Activated CD4-positive, alpha-beta memory T cell treated with anti-CD3 and anti-CD28 coated beads, Interleukin-2, amount 10 ng/mL, durations not matched to agents 7 days and 5 days (primary cell): Measurements from ENCODE around the gene DDX51. TPM values are rescaled to one million over a fixed set of nuclear protein-coding genes. Genes with fewer than 3 reads are reported as not detected.

Source experiments
- CTCF ChIA-PET: fragments of 350-600 bp; sonication (Branson Sonifier 250); formaldehyde crosslinking; loops from one replicate; lab custom pipeline; 2021; ENCODE audit warnings: antibody characterized with exemption, inconsistent platforms; lab: Charles Lee
- POLR2A ChIA-PET: fragments of 350-600 bp; sonication (Branson Sonifier 250); formaldehyde crosslinking; loops from one replicate; lab custom pipeline; 2021; ENCODE audit warnings: antibody characterized with exemption; lab: Charles Lee
- DNase-seq: peaks from one replicate; pipeline ENCODE4 v3.0.0-alpha.2; 2020
- H3K27ac Mint-ChIP-seq: one replicate; pipeline ENCODE4 v1.8.0; 2021; ENCODE audit warnings: mild to moderate bottlenecking, mixed read lengths
- H3K27me3 Mint-ChIP-seq: one replicate; pipeline ENCODE4 v1.8.0; 2021; ENCODE audit warnings: mixed read lengths
- H3K36me3 Mint-ChIP-seq: one replicate; pipeline ENCODE4 v1.8.0; 2021; ENCODE audit warnings: low read depth, mixed read lengths
- H3K4me1 Mint-ChIP-seq: one replicate; pipeline ENCODE4 v1.8.0; 2021; ENCODE audit warnings: mixed read lengths
- H3K4me3 Mint-ChIP-seq: one replicate; pipeline ENCODE4 v1.8.0; 2021; ENCODE audit warnings: mild to moderate bottlenecking, mixed read lengths
- H3K9me3 Mint-ChIP-seq: one replicate; pipeline ENCODE4 v1.8.0; 2021; ENCODE audit warnings: mixed read lengths
- total RNA-seq, 2 experiments: library from RNA; stranded (reverse); gene quantifications; one replicate each; pipeline ENCODE4 v1.2.3, GENCODE V29; 2021

Gene DDX51
- total RNA-seq, 2 experiments from 2014 or later, result 17.9 to 18.6 TPM

DNA sequence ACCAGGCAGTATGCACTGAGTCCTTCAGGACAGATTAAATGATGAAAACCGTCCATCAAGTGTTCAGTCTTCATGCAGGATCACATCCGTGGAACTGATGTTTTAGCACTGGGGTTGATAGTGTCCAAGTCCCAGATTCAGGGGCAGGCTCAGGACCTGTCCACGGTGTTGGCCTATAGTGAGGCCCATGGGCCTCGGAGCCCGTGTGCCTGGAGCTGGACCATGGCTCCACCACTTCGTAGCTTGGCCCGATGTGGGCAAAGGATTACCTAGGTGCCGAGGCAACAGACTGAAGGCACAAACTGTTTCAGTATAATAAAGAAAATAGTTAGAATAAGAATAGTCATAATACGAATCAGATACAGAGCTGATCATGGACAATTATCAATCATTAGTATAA is 41.8 kb downstream of the DDX51 start:
- DNase-seq, result no peak
- peaks cover 17% of the 10 kb centered on the region for H3K36me3 Mint-ChIP-seq
- H3K27me3 Mint-ChIP-seq, result no peaks in the 10 kb centered on the region
- no peak overlapping the region for H3K4me3 Mint-ChIP-seq
- POLR2A ChIA-PET, result no interaction called here
- H3K27ac Mint-ChIP-seq, result no peak overlapping the region
- no peaks in the 10 kb centered on the region for H3K4me1 Mint-ChIP-seq
- no peaks in the 10 kb centered on the region for H3K9me3 Mint-ChIP-seq
- CTCF ChIA-PET, result no interaction called here

DNA sequence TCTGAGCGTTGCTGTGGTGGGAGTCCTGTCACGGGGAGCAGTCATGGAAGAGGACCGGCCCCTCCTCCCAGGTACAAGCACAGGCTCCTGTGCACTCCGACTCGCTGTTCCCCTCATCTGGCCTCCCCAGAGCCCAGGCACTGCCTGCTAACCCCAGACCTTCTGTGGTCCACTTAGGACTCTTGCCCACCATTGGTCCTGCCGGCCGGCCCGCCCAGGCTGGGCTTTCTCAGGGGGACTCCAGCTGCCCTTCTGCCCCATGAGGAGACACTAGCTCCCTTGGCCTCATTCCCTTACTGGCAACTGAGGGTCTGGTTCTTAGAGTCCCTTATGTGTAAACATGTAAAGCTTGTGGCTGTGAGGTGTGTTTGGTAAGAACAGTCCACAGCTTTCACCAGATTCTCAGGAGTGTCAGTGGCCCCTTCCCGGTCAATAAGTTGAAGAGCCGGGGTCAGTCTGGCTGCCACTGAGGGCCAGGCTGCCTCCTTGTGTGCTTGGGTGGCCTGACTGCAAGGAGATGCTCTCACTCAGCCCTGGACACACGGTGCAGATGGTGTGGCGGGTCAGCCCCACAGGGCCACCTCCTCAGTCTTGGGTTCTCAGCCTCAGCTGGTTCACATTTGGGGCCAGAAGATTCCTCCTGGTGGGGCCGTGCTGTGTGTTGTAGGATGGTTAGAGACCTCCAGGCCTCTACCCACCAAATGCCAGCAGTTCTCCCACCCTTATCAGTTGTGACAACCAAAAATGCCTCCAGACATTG is 43.6 kb downstream of the DDX51 start:
- DNase-seq, result no peak
- CTCF ChIA-PET, result no interaction called here
- POLR2A ChIA-PET, result interaction anchor here (0.8 kb wide), 1 partner anchor 15 kb away, joined by 3 read pairs; no protein-coding TSS in a partner anchor
- peaks cover 9% of the 10 kb centered on the region for H3K4me1 Mint-ChIP-seq
- peaks cover 10% of the 10 kb centered on the region for H3K9me3 Mint-ChIP-seq
- no peaks in the 10 kb centered on the region for H3K27me3 Mint-ChIP-seq
- no peak overlapping the region for H3K4me3 Mint-ChIP-seq
- H3K36me3 Mint-ChIP-seq, result peaks cover 34% of the 10 kb centered on the region
- no peak overlapping the region for H3K27ac Mint-ChIP-seq

DNA sequence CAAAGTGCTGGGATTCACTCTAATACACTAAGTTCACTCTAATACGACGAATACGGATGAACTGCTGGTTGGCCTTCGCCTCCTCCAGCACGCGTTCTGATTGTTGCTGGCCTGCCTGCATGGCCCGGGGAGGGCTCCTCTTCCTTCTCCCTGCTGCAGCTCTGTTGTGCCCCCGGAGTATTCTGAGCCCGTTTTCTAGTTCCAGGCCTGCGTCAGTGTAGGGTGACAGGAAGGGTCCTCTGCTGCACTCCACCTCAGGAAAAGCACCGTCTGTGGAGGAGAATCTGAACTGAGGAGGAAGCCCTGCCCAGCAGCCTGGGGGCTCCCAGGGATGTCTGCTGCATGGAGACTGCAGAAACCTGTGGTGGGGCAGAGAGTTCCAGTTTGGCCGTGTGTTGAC is 44.4 kb downstream of the DDX51 start:
- Mint-ChIP-seq H3K27me3 (no peaks in the 10 kb centered on the region), H3K9me3 (peaks cover 11% of the 10 kb centered on the region), H3K27ac (no peak overlapping the region), H3K36me3 (peaks cover 36% of the 10 kb centered on the region), H3K4me1 (peaks cover 10% of the 10 kb centered on the region), H3K4me3 (no peak overlapping the region)
- ChIA-PET POLR2A (no interaction called here), CTCF (no interaction called here)
- no peak for DNase-seq

DNA sequence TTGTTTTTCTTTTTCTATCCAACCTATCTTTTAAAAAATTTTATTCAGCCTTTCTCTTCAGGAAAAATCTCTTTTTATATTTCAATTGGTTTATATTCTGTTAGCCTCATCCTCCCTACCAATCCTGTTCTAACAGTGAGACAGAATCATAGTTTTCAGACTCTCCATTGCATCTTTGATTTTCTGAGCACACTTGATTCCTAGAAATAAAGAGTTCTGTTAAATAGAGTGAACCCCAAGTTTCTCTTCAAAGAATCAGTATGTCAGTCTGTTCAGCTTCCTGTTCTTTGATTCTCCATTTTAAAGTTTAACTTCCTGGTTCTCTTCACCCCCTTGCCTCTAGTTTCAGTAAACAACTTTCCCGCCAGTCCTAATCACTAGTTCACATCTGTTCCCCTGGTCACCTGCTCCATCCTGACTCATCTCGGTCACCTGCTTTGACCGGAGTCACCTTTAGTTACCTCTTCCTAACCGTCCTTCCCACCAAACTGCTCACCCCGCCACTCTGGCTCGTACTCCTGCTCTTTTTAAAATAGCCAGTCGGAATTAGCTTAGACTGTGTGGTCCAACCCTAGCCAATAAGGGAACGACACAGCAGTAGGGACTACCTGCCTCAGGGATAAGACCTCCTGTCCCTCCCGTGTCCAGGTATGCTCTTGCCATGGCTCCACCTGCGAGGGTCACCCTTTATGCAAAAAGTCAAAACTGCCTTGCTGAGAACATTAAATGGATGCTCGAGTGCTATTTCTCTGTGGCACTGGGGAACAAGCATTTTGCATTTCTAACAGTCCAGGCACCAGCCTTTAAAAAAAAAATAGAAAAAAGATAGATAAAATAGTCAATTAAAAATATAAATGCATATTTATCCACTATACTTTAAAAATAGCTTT is 48.4 kb downstream of the DDX51 start:
- peaks cover 11% of the 10 kb centered on the region for H3K9me3 Mint-ChIP-seq
- CTCF ChIA-PET, result no interaction called here
- H3K27me3 Mint-ChIP-seq, result no peaks in the 10 kb centered on the region
- H3K4me1 Mint-ChIP-seq, result peaks cover 12% of the 10 kb centered on the region
- H3K36me3 Mint-ChIP-seq, result peaks cover 45% of the 10 kb centered on the region
- no peak for DNase-seq
- POLR2A ChIA-PET, result interaction anchor here (1.3 kb wide), 1 partner anchor 11 kb away, joined by 4 read pairs; no protein-coding TSS in a partner anchor
- H3K4me3 Mint-ChIP-seq, result no peak overlapping the region
- peak overlapping the region; percentile 77 for H3K27ac Mint-ChIP-seq

DNA sequence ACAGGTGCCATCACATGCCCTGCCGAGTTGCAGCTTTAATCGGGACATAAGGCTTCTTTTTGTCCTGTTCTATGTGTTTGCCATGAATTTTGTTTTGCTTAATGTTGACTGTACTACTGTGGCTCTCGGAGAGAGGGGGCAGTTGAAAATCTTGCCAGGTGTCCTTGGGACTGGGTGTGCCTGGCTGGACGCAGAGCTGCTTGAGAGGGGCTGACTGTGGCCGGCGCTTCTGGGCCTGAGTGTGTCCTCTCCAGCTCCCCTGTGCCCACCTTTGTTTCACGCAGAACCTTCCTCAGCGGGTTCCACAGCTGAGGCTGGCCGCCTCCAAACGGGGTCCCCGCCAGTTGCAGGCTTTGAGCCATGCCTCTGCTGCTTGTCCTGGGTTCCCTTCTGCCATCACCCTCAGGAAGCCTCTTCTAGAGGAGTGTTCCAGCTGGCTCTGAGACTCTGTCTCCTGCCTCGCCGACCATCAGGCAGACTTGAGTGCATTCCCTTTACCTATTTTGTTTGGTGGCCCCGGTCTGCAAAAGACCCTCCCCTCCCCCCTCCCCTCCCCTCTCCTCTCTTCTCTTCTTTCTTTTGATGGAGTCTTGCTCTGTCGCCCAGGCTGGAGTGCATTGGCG is 49.7 kb downstream of the DDX51 start:
- Mint-ChIP-seq H3K4me1 (peaks cover 19% of the 10 kb centered on the region), H3K4me3 (no peak overlapping the region), H3K9me3 (peaks cover 11% of the 10 kb centered on the region), H3K27ac (no peak overlapping the region), H3K36me3 (peaks cover 49% of the 10 kb centered on the region), H3K27me3 (no peaks in the 10 kb centered on the region)
- POLR2A ChIA-PET, result no interaction called here
- no peak for DNase-seq
- CTCF ChIA-PET, result no interaction called here

DNA sequence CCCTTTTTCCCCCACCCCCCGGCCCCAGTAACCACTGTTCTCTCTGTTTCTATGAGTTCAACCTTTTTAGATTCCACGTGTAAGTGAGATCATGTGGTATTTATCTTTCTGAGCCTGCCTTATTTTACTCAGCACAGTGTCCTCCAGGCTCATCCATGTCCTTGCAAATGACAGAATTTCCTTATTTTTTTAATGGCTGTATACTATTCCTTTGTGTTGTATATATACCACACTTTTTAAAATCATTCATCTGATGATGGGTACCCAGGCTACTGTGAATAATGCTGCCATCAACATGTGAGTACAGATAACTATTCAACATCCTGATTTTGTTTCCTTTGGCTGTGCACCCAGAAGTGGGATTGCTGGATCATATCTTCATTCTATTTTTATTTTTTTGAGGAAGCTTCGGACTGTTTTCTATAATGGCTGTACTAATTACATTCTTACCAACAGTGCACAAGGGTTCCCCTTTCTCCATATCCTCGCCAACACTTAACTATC is 54.7 kb downstream of the DDX51 start:
- ChIA-PET POLR2A (no interaction called here), CTCF (no interaction called here)
- Mint-ChIP-seq H3K9me3 (no peaks in the 10 kb centered on the region), H3K27me3 (no peaks in the 10 kb centered on the region), H3K4me3 (no peak overlapping the region), H3K36me3 (peaks cover 40% of the 10 kb centered on the region), H3K4me1 (peaks cover 35% of the 10 kb centered on the region), H3K27ac (no peak overlapping the region)
- no peak for DNase-seq

Other genes starting within 250 kb of the DDX51 start
- 10 to 100 TPM; 35.2 to 42.2 TPM for gene ULK1, start 249.7 kb downstream of the DDX51 start, total RNA-seq
- 10 to 100 TPM; 32.9 to 34.7 TPM for gene PUS1, start 215.0 kb downstream of the DDX51 start, total RNA-seq
- 10 to 100 TPM; 42.2 to 43.4 TPM for gene EP400, start 194.4 kb downstream of the DDX51 start, total RNA-seq
- gene NOC4L, start 138 bp upstream of the DDX51 start, total RNA-seq, result 10 to 100 TPM; 23.4 to 23.6 TPM
- gene GALNT9, start 185.3 kb upstream of the DDX51 start, total RNA-seq, result not detected